ENCODE results near the gene USP44.

Gene USP44

DNA sequence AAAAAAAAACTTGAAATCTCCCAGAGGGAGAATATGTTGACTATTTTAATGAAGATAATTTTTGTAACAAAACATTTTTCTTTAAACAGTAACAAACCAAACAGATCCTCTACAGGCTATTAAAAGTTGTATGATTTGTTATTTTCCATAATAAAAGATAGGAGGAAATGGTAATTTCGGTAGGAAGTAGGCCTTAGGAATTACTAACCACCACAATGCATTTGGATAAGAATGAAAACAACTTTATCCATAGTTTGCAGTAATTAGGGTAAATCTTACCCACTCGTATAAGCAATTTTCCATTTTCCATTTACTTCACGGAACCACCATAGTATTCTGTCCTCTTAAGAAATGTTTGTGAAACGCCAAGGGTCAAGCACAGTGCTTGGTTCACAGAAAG, 6.0 kb downstream of the USP44 start (continued):
- TF ChIP-seq TSHZ2 (CRISPR knock-in tag; IDR thresholded peaks at IDR 0.05) (no peak), TCF4 (CRISPR knock-in tag; IDR thresholded peaks at IDR 0.05; ENCODE audit: borderline replicate concordance) (no peak), GLIS3 (CRISPR knock-in tag; IDR thresholded peaks at IDR 0.05) (no peak), ARNTL (CRISPR knock-in tag; IDR thresholded peaks at IDR 0.05; ENCODE audit: borderline replicate concordance, low read depth) (no peak), SNAI2 (CRISPR knock-in tag; IDR thresholded peaks at IDR 0.05) (no peak), ZNF8 (CRISPR knock-in tag; IDR thresholded peaks at IDR 0.05) (no peak), CSRNP3 (CRISPR knock-in tag; IDR thresholded peaks at IDR 0.05) (no peak), ZFP30 (CRISPR knock-in tag; IDR thresholded peaks at IDR 0.05) (no peak), ZC3H10 (CRISPR knock-in tag; IDR thresholded peaks at IDR 0.05) (no peak), ZNF565 (CRISPR knock-in tag; conservative IDR thresholded peaks at IDR 0.05; ENCODE audit: low read depth) (no peak)
- TF ChIP-seq, protein P1, sequence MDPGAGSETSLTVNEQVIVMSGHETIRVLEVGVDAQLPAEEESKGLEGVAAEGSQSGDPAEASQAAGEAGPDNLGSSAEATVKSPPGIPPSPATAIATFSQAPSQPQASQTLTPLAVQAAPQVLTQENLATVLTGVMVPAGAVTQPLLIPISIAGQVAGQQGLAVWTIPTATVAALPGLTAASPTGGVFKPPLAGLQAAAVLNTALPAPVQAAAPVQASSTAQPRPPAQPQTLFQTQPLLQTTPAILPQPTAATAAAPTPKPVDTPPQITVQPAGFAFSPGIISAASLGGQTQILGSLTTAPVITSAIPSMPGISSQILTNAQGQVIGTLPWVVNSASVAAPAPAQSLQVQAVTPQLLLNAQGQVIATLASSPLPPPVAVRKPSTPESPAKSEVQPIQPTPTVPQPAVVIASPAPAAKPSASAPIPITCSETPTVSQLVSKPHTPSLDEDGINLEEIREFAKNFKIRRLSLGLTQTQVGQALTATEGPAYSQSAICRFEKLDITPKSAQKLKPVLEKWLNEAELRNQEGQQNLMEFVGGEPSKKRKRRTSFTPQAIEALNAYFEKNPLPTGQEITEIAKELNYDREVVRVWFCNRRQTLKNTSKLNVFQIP (CRISPR knock-in tag; IDR thresholded peaks at IDR 0.05; ENCODE audit: borderline replicate concordance, low read depth): no peak

DNA sequence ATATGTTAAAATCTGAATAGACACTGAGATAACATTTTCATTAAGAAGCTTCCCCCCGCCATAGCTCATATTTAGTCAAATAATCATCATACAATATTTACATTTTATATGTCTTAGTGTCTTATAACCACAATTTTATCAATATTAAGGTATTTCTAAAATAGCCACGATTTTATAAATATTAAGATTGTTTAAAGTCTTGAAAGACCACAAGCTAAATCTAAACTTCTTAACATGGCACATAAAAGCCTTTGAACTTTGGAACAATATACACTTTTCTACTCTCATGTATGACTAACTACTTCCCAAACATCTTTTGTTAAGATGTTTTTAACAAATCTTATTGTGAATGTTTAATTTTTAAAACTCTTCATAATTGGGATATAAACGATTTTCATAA, 6.5 kb downstream of the USP44 start:
- ATAC-seq: no peak
- TF ChIP-seq, protein P1 (CRISPR knock-in tag; IDR thresholded peaks at IDR 0.05; ENCODE audit: borderline replicate concordance, low read depth): no peak
- no peak for TF ChIP-seq CREB5 (CRISPR knock-in tag; IDR thresholded peaks at IDR 0.05; ENCODE audit: low read depth)
- TF ChIP-seq ZNF70 (CRISPR knock-in tag; IDR thresholded peaks at IDR 0.05): no peak
- no peak for TF ChIP-seq TOX (CRISPR knock-in tag; IDR thresholded peaks at IDR 0.05; ENCODE audit: borderline replicate concordance)
- no peak for TF ChIP-seq ESRRG (CRISPR knock-in tag; IDR thresholded peaks at IDR 0.05)
- no peak for TF ChIP-seq ZFP30 (CRISPR knock-in tag; IDR thresholded peaks at IDR 0.05)
- no peak for TF ChIP-seq ZNF8 (CRISPR knock-in tag; IDR thresholded peaks at IDR 0.05)
- TF ChIP-seq TSHZ2 (CRISPR knock-in tag; IDR thresholded peaks at IDR 0.05): no peak
- TF ChIP-seq CSRNP3 (CRISPR knock-in tag; IDR thresholded peaks at IDR 0.05): no peak
- no peak for TF ChIP-seq CSDC2 (CRISPR knock-in tag; IDR thresholded peaks at IDR 0.05)
- TF ChIP-seq ISL1 (CRISPR knock-in tag; IDR thresholded peaks at IDR 0.05): no peak
- no peak for TF ChIP-seq ARNTL (CRISPR knock-in tag; IDR thresholded peaks at IDR 0.05; ENCODE audit: borderline replicate concordance, low read depth)
- no peak for TF ChIP-seq GLIS3 (CRISPR knock-in tag; IDR thresholded peaks at IDR 0.05)
- TF ChIP-seq ZC3H10 (CRISPR knock-in tag; IDR thresholded peaks at IDR 0.05): no peak

Measured in SK-N-SH treated with all-trans-retinoic acid at 6 μM for 48 hours (cell line).